GM12878 (cell line): ENCODE measurements around the gene CLEC17A. TPM values are rescaled to one million over a fixed set of nuclear protein-coding genes. Genes with fewer than 3 reads are reported as not detected.
"Not testable (repeated sequence)": the region's sequence is repeated elsewhere in the genome, so short reads cannot be mapped to it uniquely, and the experiment has no call there.

Experiments
- ATAC-seq: fragments of 200-7000 bp; cut with Tn5 transposase; 3 replicates; pipeline ENCODE4 v1.9.1; 2020; ENCODE audit warnings: mild to moderate bottlenecking, moderate library complexity
- BruUV-seq: library from RNA; stranded (reverse); fragments of 400-500 nt; replicated peaks from 2 replicates; lab custom pipeline; 2021; lab: Mats Ljungman, UMichigan
- CTCF ChIA-PET: fragments of 300-600 bp; sonication (Branson Sonifier 250); formaldehyde crosslinking; extraction: SDS; loops from one replicate; lab custom pipeline; 2021; ENCODE audit warnings: inconsistent platforms; lab: Yijun Ruan, JAX
- POLR2A ChIA-PET: fragments of 350-600 bp; formaldehyde crosslinking; extraction: SDS; loops from one replicate; lab custom pipeline; 2021; ENCODE audit warnings: inconsistent platforms; lab: Charles Lee
- RAD21 ChIA-PET: fragments of 300-600 bp; sonication (Branson Sonifier 250); formaldehyde crosslinking; loops from one replicate; lab custom pipeline; 2023; ENCODE audit warnings: antibody characterized with exemption; ENCODE audit not compliant: unreplicated experiment; lab: Charles Lee
- SMC1A ChIA-PET: fragments of 300-600 bp; sonication (Branson Sonifier 250); formaldehyde crosslinking; loops from one replicate; lab custom pipeline; 2023; ENCODE audit not compliant: unreplicated experiment, uncharacterized antibody; lab: Charles Lee
- DNase-seq: peaks from one replicate; pipeline ENCODE4 v3.0.0-alpha.2; 2011; ENCODE audit warnings: low read depth, low spot score
- FAIRE-seq: peaks from 3 replicates; lab custom pipeline; 2011; peaks lifted over from hg19 to GRCh38; lab: Jason Lieb, UNC
- H2AFZ ChIP-seq: 2 replicates; pipeline ENCODE4 v1.6.0; 2011; ENCODE audit warnings: low read depth, low read length, control low read depth; ENCODE audit not compliant: control insufficient read depth
- H3K27ac ChIP-seq: 2 replicates; pipeline ENCODE4 v1.5.1; 2011; ENCODE audit warnings: control low read depth; ENCODE audit not compliant: control insufficient read depth, insufficient read depth
- H3K27me3 ChIP-seq, 2 experiments: replicated peaks in 1 of 2; 2 replicates each; pipeline versions ENCODE4 v1.6.0 to v1.6.1; 2011; ENCODE audit warnings: low read length in 1 of 2; ENCODE audit not compliant: control insufficient read depth in 2 of 2, insufficient read depth in 2 of 2
- H3K36me3 ChIP-seq, 2 experiments: 2 replicates each; pipeline ENCODE4 v1.5.1; 2011; ENCODE audit warnings: low read length in 1 of 2; ENCODE audit not compliant: control insufficient read depth in 2 of 2, insufficient read depth in 2 of 2
- H3K4me1 ChIP-seq: 2 replicates; pipeline ENCODE4 v1.6.1; 2011; ENCODE audit warnings: mild to moderate bottlenecking, low read length, moderate library complexity, mixed read lengths; ENCODE audit not compliant: control insufficient read depth, insufficient read depth
- H3K4me2 ChIP-seq: 2 replicates; pipeline ENCODE4 v1.6.0; 2011; ENCODE audit warnings: control low read depth; ENCODE audit not compliant: control insufficient read depth, insufficient read depth
- H3K4me3 ChIP-seq: fragments of 200-600 bp; sonication (generic); 2 replicates; pipeline ENCODE4 v1.5.1; 2016
- H3K79me2 ChIP-seq: 2 replicates; pipeline ENCODE4 v1.6.0; 2011; ENCODE audit warnings: low read length; ENCODE audit not compliant: control insufficient read depth, insufficient read depth
- H3K9ac ChIP-seq: 2 replicates; pipeline ENCODE4 v1.8.0; 2011; ENCODE audit warnings: low read length, control low read depth, mixed read lengths; ENCODE audit not compliant: control insufficient read depth, insufficient read depth
- H3K9me3 ChIP-seq: replicated peaks from 3 replicates; pipeline ENCODE4 v1.5.1; 2011; ENCODE audit warnings: mild to moderate bottlenecking, low read length; ENCODE audit not compliant: control insufficient read depth, insufficient read depth
- H4K20me1 ChIP-seq: 2 replicates; pipeline ENCODE4 v1.6.0; 2011; ENCODE audit not compliant: control insufficient read depth, insufficient read depth
- NR2C2 ChIP-seq: IDR thresholded peaks from 2 replicates; pipeline ENCODE4 v1.6.1; 2011; ENCODE audit warnings: borderline replicate concordance, low read depth; ENCODE audit not compliant: control insufficient read depth, insufficient read length
- RAD51 ChIP-seq: fragments of 450-650 bp; IDR thresholded peaks from 2 replicates; pipeline ENCODE4 v1.6.1; 2016; ENCODE audit warnings: moderate library complexity, mild to moderate bottlenecking, inconsistent platforms
- WGBS: methylation state at CpG from one replicate; pipeline ENCODE4 v1.1.6; 2016; ENCODE audit warnings: low lambda C conversion rate; ENCODE audit not compliant: insufficient replicate concordance, insufficient coverage; ENCODE audit errors: missing lambda C conversion rate; 5-methylcytosine and 5-hydroxymethylcytosine counted together
- in situ Hi-C: fragments of 300-500 bp; cut with MboI; formaldehyde crosslinking; loops from 9 replicates; pipeline ENCODE4 v1.14.3; 2018; ENCODE audit warnings: mixed read lengths
- intact Hi-C: fragments of 100-400 bp; cut with micrococcal nuclease; formaldehyde crosslinking; loops from one replicate; pipeline ENCODE4 v1.14.2; 2022; ENCODE audit not compliant: unreplicated experiment
- polyA plus RNA-seq, 11 experiments: library from polyadenylated mRNA; depleted of rRNA in 4 of 11; unstranded in 6 of 11; stranded (reverse) in 5 of 11; fragments of >200 nt; fragmentation: Nextera tagmentation in 4 of 11; fragmentation: Illumina TruSeq in 1 of 11; extraction: Ambion mirVana in 4 of 11; extraction: Trizol in 1 of 11; gene quantifications; 1 replicate in 1 of 11; 2 replicates in 10 of 11; pipeline versions ENCODE4 v1.2.1 to v1.2.3, GENCODE V29; 2011 to 2016; ENCODE audit warnings: inconsistent platforms in 2 of 11, missing spikeins in 2 of 11, low read depth in 1 of 11
- total RNA-seq, 4 experiments: library from RNA; depleted of rRNA in 3 of 4; stranded (reverse); fragments of >200 nt in 3 of 4; fragmentation: Illumina TruSeq in 1 of 4; extraction: Trizol in 1 of 4; gene quantifications; 2 replicates each; pipeline versions ENCODE4 v1.2.1 to v1.2.3, GENCODE V29; 2013 to 2021

CLEC17A gene
- total and polyA plus RNA-seq, 10 of the 15 experiments (the other 5 are each of a cell fraction or from before 2014, with no cell fraction given), result 12.9 to 131 (median 97.3) TPM

- no TSS peak for BruUV-seq
- TF ChIP-seq NR2C2 (no peak), RAD51 (no peak)
- Histone ChIP-seq H3K9ac (no peak overlapping the region), H3K27ac (no peak overlapping the region), H3K9me3 (no peaks in the 10 kb centered on the region), H2AFZ (no peak overlapping the region), H3K4me2 (no peak overlapping the region), H3K79me2 (no peaks in the 10 kb centered on the region; the same call in 1 of the 2 replicates), H3K36me3 (peaks cover 0 to 12% of the 10 kb centered on the region in 2 experiments; a peak in 3 of 4 replicates), H3K4me1 (peaks cover 7% of the 10 kb centered on the region), H4K20me1 (no peaks in the 10 kb centered on the region), H3K27me3 (no peaks in the 10 kb centered on the region), H3K4me3 (no peak overlapping the region)
- intact Hi-C loops, result no loop called here
- 93% methylated on average over 14 of the region's 33 CpGs for WGBS
- SMC1A ChIA-PET, result no interaction called here
- ATAC-seq (peak; percentile 88), DNase-seq (no peak), FAIRE-seq (peak; percentile 13)
- RAD21 ChIA-PET, result no interaction called here
- CTCF ChIA-PET, result interaction anchor here (0.6 kb wide), 1 partner anchor 37 kb away, joined by 3 read pairs; no protein-coding TSS in a partner anchor
- POLR2A ChIA-PET, result no interaction called here
- in situ Hi-C loops, result no loop called here
These were observed 18.8 kb upstream of the CLEC17A start for GRCh38 chr19:14563989-14564651.

DNA sequence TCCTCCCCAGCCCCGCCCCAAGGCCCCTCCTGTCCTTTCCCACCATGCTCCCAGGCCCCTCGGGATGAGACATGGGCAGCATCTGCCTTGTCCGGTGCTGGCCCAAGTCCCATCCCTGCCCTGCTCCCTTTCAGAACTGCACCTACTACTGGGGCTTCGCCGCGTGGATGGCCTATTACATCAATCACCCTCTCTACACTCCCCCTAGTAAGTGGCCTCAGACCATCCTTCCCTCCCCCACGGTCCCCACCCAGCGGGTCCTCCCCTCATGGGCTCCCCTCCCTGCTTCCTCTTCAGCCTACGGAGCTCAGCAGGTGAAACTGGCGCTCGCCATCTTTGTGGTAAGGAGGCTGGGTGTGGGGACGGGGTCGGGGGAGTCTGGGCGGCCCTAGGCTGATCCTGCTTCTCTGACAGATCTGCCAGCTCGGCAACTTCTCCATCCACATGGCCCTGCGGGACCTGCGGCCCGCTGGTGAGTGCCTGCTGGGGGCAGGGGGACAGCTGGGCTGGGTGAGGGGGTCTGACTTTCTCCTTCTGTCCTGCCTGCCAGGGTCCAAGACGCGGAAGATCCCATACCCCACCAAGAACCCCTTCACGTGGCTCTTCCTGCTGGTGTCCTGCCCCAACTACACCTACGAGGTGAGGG lies 18.1 kb upstream of the CLEC17A start:
- H3K27me3 ChIP-seq, H3K4me3 ChIP-seq, CTCF ChIA-PET, RAD21 ChIA-PET, DNase-seq, ATAC-seq, H3K9me3 ChIP-seq, intact Hi-C loops, FAIRE-seq, H3K4me2 ChIP-seq, BruUV-seq, H3K27ac ChIP-seq, SMC1A ChIA-PET, H4K20me1 ChIP-seq, H3K79me2 ChIP-seq, H3K9ac ChIP-seq, POLR2A ChIA-PET, H3K4me1 ChIP-seq, H2AFZ ChIP-seq: not testable (repeated sequence)
- peaks cover 0 to 12% of the 10 kb centered on the region in 2 experiments; a peak in 3 of 4 replicates for H3K36me3 ChIP-seq
- 85% methylated on average over 17 of the region's 22 CpGs for WGBS
- in situ Hi-C loops, result loop anchor here (5.0 kb wide), 1 partner anchor 328 kb away; no protein-coding TSS in a partner anchor
